ENCODE data around the gene KRTAP5-9.
"Not testable (repeated sequence)": the region's sequence is repeated elsewhere in the genome, so short reads cannot be mapped to it uniquely, and the experiment has no call there.

The KRTAP5-9 gene

DNA sequence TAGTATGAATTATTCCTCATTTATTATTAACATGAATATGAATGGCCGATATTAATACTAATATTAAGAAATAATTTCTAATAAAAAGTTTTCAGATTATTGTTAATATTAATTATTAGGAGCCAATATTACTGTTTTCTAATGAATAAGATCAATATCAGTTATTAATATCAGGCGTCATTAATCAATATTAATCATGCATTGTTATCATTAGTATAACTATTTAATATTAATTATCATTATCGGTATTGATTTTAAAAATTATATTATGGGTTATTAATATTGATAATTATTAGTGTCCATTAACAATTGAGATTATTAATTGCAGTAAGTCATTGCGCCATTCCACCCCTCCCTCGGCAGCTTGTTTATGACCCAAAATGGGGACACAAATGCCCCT is 37.5 kb downstream of the KRTAP5-9 start:
- H3K23ac ChIP-seq (ENCODE audit: low read depth, low read length, poor library complexity); H2BK120ac ChIP-seq (ENCODE audit: low read depth, low read length); H3K27ac ChIP-seq (replicated peaks; ENCODE audit: low read length); H3K4me1 ChIP-seq (ENCODE audit: control insufficient read depth in 2 of 2, insufficient read depth in 1 of 2, low read depth in 1 of 2, low read length in 2 of 2); H3K4me3 ChIP-seq (ENCODE audit: low read length in 2 of 2); H3K18ac ChIP-seq (ENCODE audit: low read length); H3K14ac ChIP-seq (ENCODE audit: low read length); H3K9me3 ChIP-seq (replicated peaks in 1 of 2; ENCODE audit: control insufficient read depth in 2 of 2, insufficient read depth in 1 of 2, low read depth in 1 of 2, low read length in 2 of 2); H4K91ac ChIP-seq (ENCODE audit: low read depth, low read length, poor library complexity); H2AK5ac ChIP-seq (ENCODE audit: low read depth, low read length); H2AFZ ChIP-seq (ENCODE audit: low read length); H2BK12ac ChIP-seq (ENCODE audit: low read length); H3K4ac ChIP-seq (ENCODE audit: low read length); H2BK15ac ChIP-seq (ENCODE audit: low read length); H3K79me1 ChIP-seq (ENCODE audit: low read depth, low read length); H3K9ac ChIP-seq (ENCODE audit: low read depth, low read length, poor library complexity); H2BK5ac ChIP-seq (ENCODE audit: low read length); H3K27me3 ChIP-seq (ENCODE audit: control insufficient read depth in 3 of 3, insufficient read depth in 3 of 3, low read depth in 1 of 3, low read length in 3 of 3); H3K4me2 ChIP-seq (ENCODE audit: insufficient read depth, low read length, poor library complexity, severe bottlenecking); H3K36me3 ChIP-seq (replicated peaks in 1 of 2; ENCODE audit: control insufficient read depth in 2 of 2, insufficient read depth in 2 of 2, low read length in 2 of 2); DNase-seq (ENCODE audit: low spot score); H4K8ac ChIP-seq (ENCODE audit: low read depth, low read length): not testable (repeated sequence)
- no CpG with 5 or more reads among the region's 5 CpGs for WGBS, 2 donors (ENCODE audit: extremely low coverage in 2 of 2, insufficient read length in 2 of 2, insufficient replicate concordance in 1 of 2)

DNA sequence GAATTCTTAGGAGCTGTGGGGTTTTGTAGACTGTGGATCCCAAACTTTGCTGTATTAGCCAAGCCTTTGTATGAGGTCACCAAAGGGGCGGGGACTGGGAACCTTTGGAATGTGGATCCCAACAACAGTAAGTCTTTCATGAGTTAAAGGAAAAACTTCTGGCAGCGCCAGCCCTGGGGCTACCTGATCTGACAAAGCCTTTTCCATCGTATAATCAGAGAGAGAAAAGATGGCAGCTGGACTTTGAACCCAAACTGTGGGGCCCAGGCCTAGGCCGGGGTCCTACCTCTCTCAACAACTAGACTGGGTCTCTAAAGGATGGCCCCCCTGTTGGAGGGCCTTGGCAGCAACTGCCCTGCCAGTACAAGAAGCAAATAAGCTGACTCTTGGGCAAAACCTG is 40.1 kb downstream of the KRTAP5-9 start:
- not testable (repeated sequence) for H3K9me3 ChIP-seq (replicated peaks in 1 of 2; ENCODE audit: control insufficient read depth in 2 of 2, insufficient read depth in 1 of 2, low read depth in 1 of 2, low read length in 2 of 2); H2AFZ ChIP-seq (ENCODE audit: low read length); H3K4me3 ChIP-seq (ENCODE audit: low read length in 2 of 2); H3K14ac ChIP-seq (ENCODE audit: low read length); DNase-seq (ENCODE audit: low spot score); H3K27ac ChIP-seq (replicated peaks; ENCODE audit: low read length); H3K4ac ChIP-seq (ENCODE audit: low read length); H3K9ac ChIP-seq (ENCODE audit: low read depth, low read length, poor library complexity); H2BK15ac ChIP-seq (ENCODE audit: low read length); H3K79me1 ChIP-seq (ENCODE audit: low read depth, low read length); H3K27me3 ChIP-seq (ENCODE audit: control insufficient read depth in 3 of 3, insufficient read depth in 3 of 3, low read depth in 1 of 3, low read length in 3 of 3); H4K91ac ChIP-seq (ENCODE audit: low read depth, low read length, poor library complexity); H3K36me3 ChIP-seq (replicated peaks in 1 of 2; ENCODE audit: control insufficient read depth in 2 of 2, insufficient read depth in 2 of 2, low read length in 2 of 2); H4K8ac ChIP-seq (ENCODE audit: low read depth, low read length); H2BK12ac ChIP-seq (ENCODE audit: low read length); H3K18ac ChIP-seq (ENCODE audit: low read length); H2BK5ac ChIP-seq (ENCODE audit: low read length); H2BK120ac ChIP-seq (ENCODE audit: low read depth, low read length); H3K4me1 ChIP-seq (ENCODE audit: control insufficient read depth in 2 of 2, insufficient read depth in 1 of 2, low read depth in 1 of 2, low read length in 2 of 2); H2AK5ac ChIP-seq (ENCODE audit: low read depth, low read length); H3K23ac ChIP-seq (ENCODE audit: low read depth, low read length, poor library complexity)
- peak overlapping the region; percentile 11 for H3K4me2 ChIP-seq (ENCODE audit: insufficient read depth, low read length, poor library complexity, severe bottlenecking)
- WGBS, 2 donors (ENCODE audit: extremely low coverage in 2 of 2, insufficient read length in 2 of 2, insufficient replicate concordance in 1 of 2) = no CpG with 5 or more reads among the region's 4 CpGs

GRCh38 chr11:71588822-71589545 is 40.8 kb downstream of the KRTAP5-9 start:
- H3K14ac ChIP-seq (ENCODE audit: low read length) = peak overlapping the region; percentile 47
- DNase-seq (ENCODE audit: low spot score); H3K23ac ChIP-seq (ENCODE audit: low read depth, low read length, poor library complexity); H2AFZ ChIP-seq (ENCODE audit: low read length); H4K8ac ChIP-seq (ENCODE audit: low read depth, low read length); H2BK120ac ChIP-seq (ENCODE audit: low read depth, low read length); H2BK15ac ChIP-seq (ENCODE audit: low read length); H4K91ac ChIP-seq (ENCODE audit: low read depth, low read length, poor library complexity); H3K4me3 ChIP-seq (ENCODE audit: low read length in 2 of 2); H2AK5ac ChIP-seq (ENCODE audit: low read depth, low read length); H2BK5ac ChIP-seq (ENCODE audit: low read length); H3K27ac ChIP-seq (replicated peaks; ENCODE audit: low read length); H3K9ac ChIP-seq (ENCODE audit: low read depth, low read length, poor library complexity); H3K18ac ChIP-seq (ENCODE audit: low read length); H2BK12ac ChIP-seq (ENCODE audit: low read length); H3K4me2 ChIP-seq (ENCODE audit: insufficient read depth, low read length, poor library complexity, severe bottlenecking); H3K4ac ChIP-seq (ENCODE audit: low read length); H3K9me3 ChIP-seq (replicated peaks in 1 of 2; ENCODE audit: control insufficient read depth in 2 of 2, insufficient read depth in 1 of 2, low read depth in 1 of 2, low read length in 2 of 2); H3K4me1 ChIP-seq (ENCODE audit: control insufficient read depth in 2 of 2, insufficient read depth in 1 of 2, low read depth in 1 of 2, low read length in 2 of 2); H3K27me3 ChIP-seq (ENCODE audit: control insufficient read depth in 3 of 3, insufficient read depth in 3 of 3, low read depth in 1 of 3, low read length in 3 of 3); H3K36me3 ChIP-seq (replicated peaks in 1 of 2; ENCODE audit: control insufficient read depth in 2 of 2, insufficient read depth in 2 of 2, low read length in 2 of 2); H3K79me1 ChIP-seq (ENCODE audit: low read depth, low read length): not testable (repeated sequence)
- no CpG with 5 or more reads among the region's 11 CpGs for WGBS, 2 donors (ENCODE audit: extremely low coverage in 2 of 2, insufficient read length in 2 of 2, insufficient replicate concordance in 1 of 2)

GRCh38 chr11:71589546-71589920 is 41.3 kb downstream of the KRTAP5-9 start:
- H3K23ac ChIP-seq (ENCODE audit: low read depth, low read length, poor library complexity); H3K18ac ChIP-seq (ENCODE audit: low read length); H2BK5ac ChIP-seq (ENCODE audit: low read length); H2AK5ac ChIP-seq (ENCODE audit: low read depth, low read length); H2AFZ ChIP-seq (ENCODE audit: low read length); H3K4me2 ChIP-seq (ENCODE audit: insufficient read depth, low read length, poor library complexity, severe bottlenecking); H4K91ac ChIP-seq (ENCODE audit: low read depth, low read length, poor library complexity); H3K14ac ChIP-seq (ENCODE audit: low read length); H3K27ac ChIP-seq (replicated peaks; ENCODE audit: low read length); H2BK15ac ChIP-seq (ENCODE audit: low read length); H3K36me3 ChIP-seq (replicated peaks in 1 of 2; ENCODE audit: control insufficient read depth in 2 of 2, insufficient read depth in 2 of 2, low read length in 2 of 2); H2BK12ac ChIP-seq (ENCODE audit: low read length); H2BK120ac ChIP-seq (ENCODE audit: low read depth, low read length); H3K27me3 ChIP-seq (ENCODE audit: control insufficient read depth in 3 of 3, insufficient read depth in 3 of 3, low read depth in 1 of 3, low read length in 3 of 3); DNase-seq (ENCODE audit: low spot score); H3K9ac ChIP-seq (ENCODE audit: low read depth, low read length, poor library complexity); H3K4me3 ChIP-seq (ENCODE audit: low read length in 2 of 2); H3K4me1 ChIP-seq (ENCODE audit: control insufficient read depth in 2 of 2, insufficient read depth in 1 of 2, low read depth in 1 of 2, low read length in 2 of 2); H3K4ac ChIP-seq (ENCODE audit: low read length); H3K79me1 ChIP-seq (ENCODE audit: low read depth, low read length); H4K8ac ChIP-seq (ENCODE audit: low read depth, low read length); H3K9me3 ChIP-seq (replicated peaks in 1 of 2; ENCODE audit: control insufficient read depth in 2 of 2, insufficient read depth in 1 of 2, low read depth in 1 of 2, low read length in 2 of 2): not testable (repeated sequence)
- no CpG with 5 or more reads among the region's 8 CpGs for WGBS, 2 donors (ENCODE audit: extremely low coverage in 2 of 2, insufficient read length in 2 of 2, insufficient replicate concordance in 1 of 2)
